ENCODE results near the gene PRKCQ. TPM values are rescaled to one million over a fixed set of nuclear protein-coding genes. Genes with fewer than 3 reads are reported as not detected.

The PRKCQ gene
- total and polyA plus RNA-seq, 2 of the 4 experiments (the other 2 are of a cell fraction), result under 0.01 to 0.03 TPM

DNA sequence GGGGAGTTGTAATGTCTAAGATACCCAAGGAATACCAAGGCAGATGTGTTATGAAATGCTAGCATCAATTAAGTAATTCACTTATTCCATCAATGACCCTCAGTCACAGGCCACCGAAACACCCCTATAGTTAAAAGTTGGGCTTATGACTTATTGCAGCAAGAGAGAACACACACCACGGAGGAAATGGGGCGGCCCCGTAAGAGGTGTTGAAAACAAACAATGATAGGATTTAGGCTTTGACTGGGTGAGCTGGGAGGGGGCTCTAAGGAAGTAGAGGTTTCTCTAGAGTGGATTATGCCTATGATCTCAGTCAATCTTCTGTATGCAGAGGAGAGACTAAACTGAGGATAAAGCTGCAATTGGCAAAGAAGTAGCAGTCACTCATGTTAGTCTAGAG is 45.4 kb upstream of the PRKCQ start:
- no peak for ATAC-seq (ENCODE audit: low read depth)
- WGBS, 2 experiments (ENCODE audit: extremely low coverage in 2 of 2, insufficient read length in 1 of 2), result no CpG with 5 or more reads among the region's 4 CpGs
- H4K91ac ChIP-seq (ENCODE audit: insufficient read depth, low read depth, low read length), result no peak overlapping the region
- H3K4me3 ChIP-seq (ENCODE audit: insufficient read depth, low read depth, low read length), result no peak overlapping the region
- H2AK5ac ChIP-seq (ENCODE audit: low read depth, low read length), result no peak overlapping the region
- H3K56ac ChIP-seq (ENCODE audit: extremely low read depth, insufficient read depth, low read length), result no peak overlapping the region
- no peak overlapping the region for H2BK5ac ChIP-seq (ENCODE audit: low read depth, low read length, poor library complexity, severe bottlenecking)
- H3K23ac ChIP-seq (ENCODE audit: low read depth, low read length), result no peak overlapping the region
- no peak overlapping the region for H3K4ac ChIP-seq (ENCODE audit: low read depth, low read length)
- no peaks in the 10 kb centered on the region for H3K9me1 ChIP-seq (ENCODE audit: insufficient read depth, low read length)
- no peak overlapping the region for H3K4me2 ChIP-seq (ENCODE audit: low read depth, low read length)
- no peaks in the 10 kb centered on the region for H3K4me1 ChIP-seq (ENCODE audit: control insufficient read depth, insufficient read depth, low read length)
- no peak overlapping the region for H3K14ac ChIP-seq (replicated peaks; ENCODE audit: low read depth, low read length)
- no peak overlapping the region for H3K9ac ChIP-seq (ENCODE audit: low read depth, low read length)
- H3K36me3 ChIP-seq (ENCODE audit: control insufficient read depth, insufficient read depth, low read length), result no peaks in the 10 kb centered on the region
- no peak overlapping the region for H3K18ac ChIP-seq (ENCODE audit: low read depth, low read length)
- no peak overlapping the region for H3K27ac ChIP-seq (ENCODE audit: insufficient read depth, low read length)
- no peak overlapping the region for H2BK120ac ChIP-seq (ENCODE audit: low read depth, low read length)
- in situ Hi-C loops (cut with MboI; ENCODE audit: low sequenced_read_pairs), result no loop called here
- H2AFZ ChIP-seq (replicated peaks; ENCODE audit: low read length, poor library complexity), result no peak overlapping the region
- no peaks in the 10 kb centered on the region for H3K79me1 ChIP-seq (ENCODE audit: low read depth in 1 of 2, low read length in 2 of 2)
- TF ChIP-seq SMC3 (IDR thresholded peaks at IDR 0.05; ENCODE audit: low read depth, low read length) (no peak), CHD1 (IDR thresholded peaks at IDR 0.05; ENCODE audit: low read depth, low read length) (no peak), CEBPB (IDR thresholded peaks at IDR 0.05; ENCODE audit: low read depth, low read length) (no peak), MAFK (IDR thresholded peaks at IDR 0.05; ENCODE audit: low read depth, low read length) (no peak), FOS (IDR thresholded peaks at IDR 0.05; ENCODE audit: low read depth, low read length) (no peak)
- no peak overlapping the region for H4K5ac ChIP-seq (ENCODE audit: low read depth, low read length)
- H2BK15ac ChIP-seq (ENCODE audit: low read depth, low read length), result no peak overlapping the region
- H3K27me3 ChIP-seq (ENCODE audit: control insufficient read depth, insufficient read depth, low read length), result no peaks in the 10 kb centered on the region
- intact Hi-C loops (cut with micrococcal nuclease), result no loop called here
- DNase-seq, result no peak
- no peak overlapping the region for H2AK9ac ChIP-seq (replicated peaks; ENCODE audit: low read depth, low read length, poor library complexity)
- no peak overlapping the region for H4K8ac ChIP-seq (ENCODE audit: low read depth in 2 of 2, low read length in 2 of 2)
- ChIA-PET CTCF (no interaction called here), POLR2A (ENCODE audit: unreplicated experiment) (no interaction called here)
- no TSS peak for BruUV-seq (replicated peaks)
- H2BK20ac ChIP-seq (ENCODE audit: low read depth, low read length), result no peak overlapping the region
- H4K20me1 ChIP-seq (ENCODE audit: insufficient read depth, low read length), result no peaks in the 10 kb centered on the region
- dilution Hi-C loops (cut with HindIII; ENCODE audit: low sequenced_read_pairs, unreplicated experiment), result no loop called here
- no peaks in the 10 kb centered on the region for H3K9me3 ChIP-seq (ENCODE audit: control insufficient read depth, insufficient read depth, low read length)
